Fibroblast of villous mesenchyme (primary cell): ENCODE data around the gene PRKACA. TPM values are rescaled to one million over a fixed set of nuclear protein-coding genes. Genes with fewer than 3 reads are reported as not detected.
A peak's percentile ranks its signal among the peaks of the same experiment; 100 is the strongest.
"Not testable (repeated sequence)": the region's sequence is repeated elsewhere in the genome, so short reads cannot be mapped to it uniquely, and the experiment has no call there.

Source experiments
- DNase-seq: peaks from one replicate; pipeline ENCODE4 v3.0.0-alpha.2; 2010; ENCODE audit warnings: low read depth
- H3K4me3 ChIP-seq: 2 replicates; pipeline ENCODE4 v1.5.1; 2011; ENCODE audit warnings: low read depth, mild to moderate bottlenecking, low read length
- total RNA-seq: library from RNA; depleted of rRNA; stranded (reverse); fragments of >200 nt; gene quantifications from 2 replicates; pipeline ENCODE4 v1.2.3, GENCODE V29; 2012
- TF ChIP-seq, protein P1 (sequence below): IDR thresholded peaks from 2 replicates; pipeline ENCODE4 v1.5.1; 2012; ENCODE audit warnings: low read depth, mild to moderate bottlenecking, low read length; ENCODE audit not compliant: insufficient read depth

PRKACA gene
- total RNA-seq, 1 donor: 50.1 TPM

DNA sequence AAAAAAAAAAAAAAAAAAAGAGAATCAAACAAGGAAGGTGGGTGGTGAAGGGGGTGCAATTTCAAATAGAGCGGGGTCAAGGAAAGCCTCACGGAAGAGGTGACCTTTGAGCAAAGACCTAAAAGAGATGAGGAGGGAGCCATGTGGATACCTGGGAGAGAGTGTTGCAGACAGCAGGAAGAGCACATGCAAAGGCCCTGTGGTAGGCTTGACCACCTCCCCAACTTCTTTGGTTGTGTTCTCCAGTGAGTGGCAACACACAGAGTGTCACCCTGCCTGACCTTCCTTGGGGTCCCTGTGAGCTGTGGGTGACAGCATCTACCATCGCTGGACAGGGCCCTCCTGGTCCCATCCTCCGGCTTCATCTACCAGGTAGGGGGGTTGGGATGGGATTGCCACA is 67.0 kb downstream of the PRKACA start:
- no peak for DNase-seq
- TF ChIP-seq, protein P1, sequence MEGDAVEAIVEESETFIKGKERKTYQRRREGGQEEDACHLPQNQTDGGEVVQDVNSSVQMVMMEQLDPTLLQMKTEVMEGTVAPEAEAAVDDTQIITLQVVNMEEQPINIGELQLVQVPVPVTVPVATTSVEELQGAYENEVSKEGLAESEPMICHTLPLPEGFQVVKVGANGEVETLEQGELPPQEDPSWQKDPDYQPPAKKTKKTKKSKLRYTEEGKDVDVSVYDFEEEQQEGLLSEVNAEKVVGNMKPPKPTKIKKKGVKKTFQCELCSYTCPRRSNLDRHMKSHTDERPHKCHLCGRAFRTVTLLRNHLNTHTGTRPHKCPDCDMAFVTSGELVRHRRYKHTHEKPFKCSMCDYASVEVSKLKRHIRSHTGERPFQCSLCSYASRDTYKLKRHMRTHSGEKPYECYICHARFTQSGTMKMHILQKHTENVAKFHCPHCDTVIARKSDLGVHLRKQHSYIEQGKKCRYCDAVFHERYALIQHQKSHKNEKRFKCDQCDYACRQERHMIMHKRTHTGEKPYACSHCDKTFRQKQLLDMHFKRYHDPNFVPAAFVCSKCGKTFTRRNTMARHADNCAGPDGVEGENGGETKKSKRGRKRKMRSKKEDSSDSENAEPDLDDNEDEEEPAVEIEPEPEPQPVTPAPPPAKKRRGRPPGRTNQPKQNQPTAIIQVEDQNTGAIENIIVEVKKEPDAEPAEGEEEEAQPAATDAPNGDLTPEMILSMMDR: no peak
- H3K4me3 ChIP-seq: no peak overlapping the region

DNA sequence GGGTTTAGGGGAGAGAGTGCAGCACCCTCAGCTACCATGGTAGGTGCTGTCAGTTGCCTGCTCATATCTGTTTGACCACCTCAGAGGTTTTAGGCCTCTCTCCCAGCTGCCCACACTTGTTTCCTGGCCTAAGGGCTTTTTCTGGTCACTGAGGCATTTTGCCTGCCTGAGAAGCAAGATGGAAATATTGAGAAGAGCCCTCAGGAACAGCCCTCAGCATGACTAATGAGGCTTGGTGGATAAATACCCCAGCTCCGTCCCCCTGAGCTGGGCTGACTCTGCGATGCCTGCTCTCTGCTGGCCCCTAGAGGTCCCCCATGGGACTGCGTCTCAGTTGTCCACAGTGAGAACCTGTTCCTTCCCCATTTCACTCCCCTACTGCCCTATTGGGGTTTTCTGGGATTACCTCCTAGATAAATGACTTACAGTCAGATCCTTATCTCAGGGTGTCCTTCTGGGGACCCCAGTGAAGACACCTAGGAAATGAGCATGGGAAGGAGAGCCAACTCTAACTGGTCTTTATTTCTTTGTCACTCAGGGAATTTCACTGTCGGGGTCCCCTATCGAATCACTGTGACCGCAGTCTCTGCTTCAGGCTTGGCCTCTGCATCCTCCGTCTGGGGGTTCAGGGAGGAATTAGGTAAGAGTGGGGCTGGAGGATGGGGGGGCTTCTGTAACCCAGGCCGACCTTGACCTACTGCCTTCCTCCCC is 69.0 kb downstream of the PRKACA start:
- no peak for DNase-seq
- TF ChIP-seq, protein P1: peak; percentile 83
- no peak overlapping the region for H3K4me3 ChIP-seq

DNA sequence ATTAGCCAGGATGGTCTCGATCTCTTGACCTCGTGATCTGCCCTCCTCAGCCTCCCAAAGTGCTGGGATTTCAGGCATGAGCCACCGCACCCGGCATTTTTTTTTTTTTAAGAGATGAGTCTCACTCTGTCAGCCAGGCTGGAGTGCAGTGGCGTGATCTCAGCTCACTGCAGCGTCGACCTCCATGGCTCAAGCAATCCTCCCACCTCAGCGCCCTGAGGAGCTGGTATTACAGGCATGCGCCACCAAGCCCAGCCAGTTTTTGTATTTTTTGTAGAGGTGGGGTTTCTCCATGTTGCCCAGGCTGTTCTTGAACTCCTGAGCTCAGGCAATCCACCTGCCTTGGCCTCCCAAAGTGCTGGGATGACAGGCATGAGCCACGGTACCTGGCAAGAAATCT is 69.7 kb downstream of the PRKACA start:
- not testable (repeated sequence) for DNase-seq, H3K4me3 ChIP-seq

DNA sequence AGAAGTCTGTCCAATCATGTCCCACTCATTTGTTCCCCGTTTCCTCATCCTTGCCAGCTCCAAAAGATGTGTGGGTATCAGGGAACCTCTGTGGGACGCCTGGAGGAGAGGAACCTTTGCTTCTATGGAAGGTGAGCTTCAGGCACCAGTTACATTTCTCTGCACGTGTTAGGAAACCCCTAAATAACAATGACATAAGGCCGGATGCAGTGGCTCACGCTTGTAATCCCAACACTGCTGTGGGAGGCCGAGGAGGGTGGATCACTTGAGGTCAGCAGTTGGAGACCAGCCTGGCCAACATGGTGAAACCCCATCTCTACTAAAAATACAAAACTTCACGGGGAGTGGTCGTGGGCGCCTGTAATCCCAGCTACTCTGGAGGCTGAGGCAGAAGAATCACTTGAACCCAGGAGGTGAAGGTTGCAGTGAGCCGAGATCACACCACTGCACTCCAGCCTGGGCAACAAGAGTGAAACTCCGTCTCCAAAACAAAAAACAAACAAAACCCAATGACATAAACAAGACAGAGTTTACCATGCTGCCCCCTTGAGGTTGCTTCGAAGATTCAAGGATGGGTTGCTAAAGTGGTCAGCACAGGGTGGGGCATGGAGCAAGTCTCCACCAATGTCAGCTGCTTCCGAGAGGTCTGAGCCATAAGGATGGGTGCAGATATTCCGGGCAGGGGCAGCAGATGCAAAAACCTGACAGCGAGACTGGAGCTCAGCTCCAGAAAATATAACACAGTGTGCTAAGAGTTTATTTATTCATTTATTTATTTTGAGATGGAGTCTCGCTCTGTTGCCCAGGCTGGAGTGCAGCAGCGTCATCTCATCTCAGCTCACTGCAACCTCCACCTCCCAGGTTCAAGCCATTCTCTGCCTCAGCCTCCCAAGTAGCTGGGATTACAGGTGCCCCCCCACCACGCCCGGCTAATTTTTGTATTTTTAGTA is 74.6 kb downstream of the PRKACA start:
- DNase-seq: peak; percentile 77
- TF ChIP-seq, protein P1: peak; percentile 59
- H3K4me3 ChIP-seq: not testable (repeated sequence)

Other genes with a start within 250 kb of the PRKACA start
- gene NANOS3, start 240.6 kb downstream of the PRKACA start, total RNA-seq: 0.64 TPM in 1 of 2 replicates, not detected in the other
- 0.32 and 0.43 TPM in 2 replicates for gene BRME1, start 211.6 kb downstream of the PRKACA start, total RNA-seq
- 18.6 and 22.9 TPM in 2 replicates for gene CC2D1A, start 211.6 kb downstream of the PRKACA start, total RNA-seq
- gene PODNL1, start 179.3 kb downstream of the PRKACA start, total RNA-seq: 2.6 TPM in 2 replicates
- gene DCAF15, start 165.3 kb downstream of the PRKACA start, total RNA-seq: 13.4 and 13.9 TPM in 2 replicates
- 2.3 and 2.6 TPM in 2 replicates for gene RFX1, start 111.4 kb downstream of the PRKACA start, total RNA-seq
- gene RLN3, start 89.6 kb downstream of the PRKACA start, total RNA-seq: not detected in 2 replicates
- gene IL27RA, start 86.0 kb downstream of the PRKACA start, total RNA-seq: 2.9 and 3.9 TPM in 2 replicates
- under 0.01 TPM in 1 of 2 replicates, not detected in the other for gene PALM3, start 55.7 kb downstream of the PRKACA start, total RNA-seq
- gene MISP3, start 45.0 kb downstream of the PRKACA start, total RNA-seq: under 0.01 and 0.32 TPM in 2 replicates
- not detected in 2 replicates for gene C19orf67, start 32.0 kb downstream of the PRKACA start, total RNA-seq
- 23.3 and 24.2 TPM in 2 replicates for gene SAMD1, start 27.0 kb downstream of the PRKACA start, total RNA-seq
- gene ASF1B, start 18.8 kb upstream of the PRKACA start, total RNA-seq: 8.1 and 8.2 TPM in 2 replicates
- 1.7 and 1.9 TPM in 2 replicates for gene ADGRL1, start 88.4 kb upstream of the PRKACA start, total RNA-seq